OCI-M2 (cell line): ENCODE results near the gene IZUMO2.
"Not testable (repeated sequence)": the region's sequence is repeated elsewhere in the genome, so short reads cannot be mapped to it uniquely, and the experiment has no call there.

Source experiments
- DNase-seq: peaks from one replicate; lab custom pipeline; 2025; ENCODE audit not compliant: unreplicated experiment; lab: John Stamatoyannopoulos, UW

IZUMO2 gene

DNA sequence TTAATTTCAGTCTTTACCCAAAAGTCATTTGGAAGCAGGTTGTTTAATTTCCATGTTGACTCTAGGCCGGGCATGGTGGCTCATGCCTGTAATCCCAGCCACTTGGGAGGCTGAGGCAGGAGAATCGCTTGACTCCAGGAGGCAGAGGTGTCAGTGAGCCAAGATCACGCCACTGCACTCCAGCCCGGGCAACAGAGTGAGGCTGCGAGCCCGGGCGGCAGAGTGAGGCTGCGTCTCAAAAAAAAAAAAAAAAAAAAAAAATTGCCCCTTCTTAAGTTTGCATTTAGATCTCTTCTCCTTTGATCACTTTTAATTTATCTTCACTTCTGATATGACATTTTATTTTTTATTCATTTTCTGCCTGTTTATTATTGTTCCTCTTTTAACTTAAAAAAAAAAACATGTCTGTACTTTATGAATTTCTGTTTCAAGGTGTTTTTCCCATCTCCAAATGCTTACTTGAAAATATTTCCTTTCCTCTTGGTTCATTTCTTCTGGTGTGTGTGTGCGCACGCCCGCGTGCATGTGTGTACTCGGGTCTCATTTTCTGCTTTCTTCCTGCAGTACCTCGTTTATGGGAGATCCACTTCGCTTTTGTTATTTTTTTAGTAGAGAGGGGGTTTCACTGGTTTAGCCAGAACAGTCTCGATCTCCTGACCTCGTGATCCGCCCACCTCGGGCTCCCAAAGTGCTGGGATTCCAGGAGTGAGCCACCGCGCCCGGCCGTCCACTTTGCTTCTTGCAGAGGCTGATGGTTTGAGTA is 26.3 kb downstream of the IZUMO2 start:
- DNase-seq, result not testable (repeated sequence)

GRCh38 chr19:50135856-50136602 is 27.1 kb downstream of the IZUMO2 start:
- not testable (repeated sequence) for DNase-seq

DNA sequence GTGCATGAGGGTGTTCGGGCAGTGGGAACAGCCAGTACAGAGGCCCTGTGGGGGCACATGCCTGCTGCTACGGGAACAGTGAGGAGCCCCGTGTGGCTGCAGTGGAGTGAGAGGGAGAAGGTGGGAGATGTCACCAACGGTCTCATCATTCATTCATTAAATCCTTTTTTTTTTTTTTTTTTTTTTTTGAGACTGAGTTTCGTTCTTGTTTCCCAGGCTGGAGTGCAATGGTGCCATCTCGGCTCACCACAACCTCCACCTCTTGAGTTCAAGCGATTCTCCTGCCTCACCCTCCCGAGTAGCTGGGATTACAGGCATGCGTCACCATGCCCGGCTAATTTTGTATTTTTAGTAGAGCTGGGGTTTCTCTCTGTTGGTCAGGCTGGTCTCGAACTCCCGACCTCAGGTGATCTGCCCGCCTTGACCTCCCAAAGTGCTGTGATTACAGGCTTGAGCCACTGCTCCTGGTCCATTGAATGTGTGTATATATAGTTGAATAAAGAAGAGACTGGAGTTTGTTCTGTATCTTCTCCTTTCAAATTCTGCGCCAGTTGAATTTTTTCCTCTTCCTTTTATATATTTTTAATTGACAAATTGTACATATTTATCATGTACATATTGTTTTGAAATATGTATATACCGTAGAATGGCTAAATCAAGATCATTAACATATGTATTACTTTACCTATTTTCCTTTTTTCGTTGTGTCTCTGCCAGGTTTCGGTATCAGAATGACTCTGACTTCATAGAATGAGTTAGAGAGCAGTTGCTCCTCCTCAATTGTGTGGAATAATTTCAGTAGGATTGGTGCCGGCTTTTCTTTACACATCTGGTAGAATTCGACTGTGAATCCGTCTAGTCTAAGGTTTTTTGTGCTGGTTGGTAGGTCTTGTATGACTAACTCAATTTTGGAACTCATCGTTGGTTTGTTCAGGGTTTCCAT is 28.0 kb downstream of the IZUMO2 start:
- DNase-seq, result not testable (repeated sequence)

DNA sequence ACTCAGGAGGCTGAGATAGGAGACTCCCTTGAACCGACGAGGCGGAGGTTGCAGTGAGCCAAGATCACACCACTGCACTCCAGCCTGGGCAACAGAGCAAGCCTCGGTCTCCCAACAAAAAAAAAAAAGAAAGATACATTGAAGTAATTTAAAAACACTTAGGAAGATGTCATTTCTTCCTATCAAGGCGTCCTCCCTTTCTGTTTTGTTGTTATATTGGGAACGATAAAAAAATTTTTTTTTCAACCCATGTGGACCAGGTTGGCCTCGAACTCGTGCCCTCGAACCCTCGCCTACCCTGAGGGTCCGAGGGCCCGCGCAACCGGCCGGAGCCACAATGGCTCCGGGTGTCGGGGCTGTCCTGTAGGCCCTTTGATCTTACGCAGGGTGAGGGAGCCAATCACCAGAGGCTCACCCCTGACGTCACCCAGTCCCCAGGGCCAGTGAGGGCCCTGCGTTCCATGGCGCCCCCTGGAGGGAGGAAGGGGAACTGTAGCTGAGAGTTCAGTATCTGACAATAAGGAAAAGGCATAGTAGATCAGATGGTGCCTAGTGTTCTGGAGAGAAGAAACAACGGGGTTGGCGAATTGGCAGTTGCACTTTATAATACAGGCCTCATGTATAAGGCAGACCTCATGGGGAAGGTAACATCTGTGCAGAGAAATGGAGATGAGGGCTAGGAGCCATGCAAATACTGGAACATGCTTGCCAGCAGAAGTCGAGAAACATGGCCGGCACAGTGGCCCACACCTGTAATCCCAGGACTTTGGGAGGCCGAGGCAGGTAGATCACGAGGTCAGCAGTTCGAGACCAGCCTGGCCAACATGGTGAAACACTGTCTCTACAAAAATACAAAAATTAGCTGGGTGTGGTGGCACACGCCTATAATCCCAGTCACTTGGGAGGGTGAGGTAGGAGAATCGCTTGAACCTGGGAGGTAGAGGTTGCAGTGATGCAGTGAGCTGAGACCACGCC is 29.3 kb downstream of the IZUMO2 start:
- DNase-seq, result not testable (repeated sequence)

DNA sequence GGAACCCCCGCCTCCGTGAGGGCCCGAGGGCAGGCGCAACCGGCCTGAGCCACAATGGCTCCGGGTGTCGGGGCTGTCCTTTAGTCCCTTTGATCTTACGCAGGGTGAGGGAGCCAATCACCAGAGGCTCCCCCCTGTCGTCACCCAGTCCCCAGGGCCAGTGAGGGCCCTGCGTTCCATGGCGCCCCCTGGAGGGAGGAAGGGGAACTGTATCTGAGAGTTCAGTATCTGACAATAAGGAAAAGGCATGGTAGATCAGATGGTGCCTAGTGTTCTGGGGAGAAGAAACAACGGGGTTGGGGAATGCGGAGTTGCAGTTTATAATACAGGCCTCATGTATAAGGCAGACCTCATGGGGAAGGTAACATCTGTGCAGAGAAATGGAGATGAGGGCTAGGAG is 59.1 kb downstream of the IZUMO2 start:
- not testable (repeated sequence) for DNase-seq

GRCh38 chr19:50103405-50103804 is 59.7 kb downstream of the IZUMO2 start:
- DNase-seq, result not testable (repeated sequence)
